H7 (cell line): ENCODE results near the gene SEC22A. TPM values are rescaled to one million over a fixed set of nuclear protein-coding genes. Genes with fewer than 3 reads are reported as not detected.
A peak's percentile ranks its signal among the peaks of the same experiment; 100 is the strongest.

Experiments
- DNase-seq: peaks from one replicate; pipeline ENCODE4 v3.0.0; 2012
- H3K27me3 ChIP-seq: 2 replicates; pipeline ENCODE4 v1.6.0; 2011; ENCODE audit warnings: mild to moderate bottlenecking, low read length; ENCODE audit not compliant: control insufficient read depth, insufficient read depth
- H3K36me3 ChIP-seq: replicated peaks from 2 replicates; pipeline ENCODE4 v1.5.1; 2011; ENCODE audit warnings: low read length; ENCODE audit not compliant: control insufficient read depth, insufficient read depth
- H3K4me3 ChIP-seq: 2 replicates; pipeline ENCODE4 v1.5.1; 2011; ENCODE audit warnings: low read depth, mild to moderate bottlenecking, control low read depth, low read length, moderate library complexity; ENCODE audit not compliant: insufficient read depth
- total RNA-seq: library from RNA; depleted of rRNA; stranded (reverse); fragments of >200 nt; shearing (Covaris generic); gene quantifications from 2 replicates; pipeline ENCODE4 v1.2.3, GENCODE V29; 2014; rRNA removed

The SEC22A gene, protein sequence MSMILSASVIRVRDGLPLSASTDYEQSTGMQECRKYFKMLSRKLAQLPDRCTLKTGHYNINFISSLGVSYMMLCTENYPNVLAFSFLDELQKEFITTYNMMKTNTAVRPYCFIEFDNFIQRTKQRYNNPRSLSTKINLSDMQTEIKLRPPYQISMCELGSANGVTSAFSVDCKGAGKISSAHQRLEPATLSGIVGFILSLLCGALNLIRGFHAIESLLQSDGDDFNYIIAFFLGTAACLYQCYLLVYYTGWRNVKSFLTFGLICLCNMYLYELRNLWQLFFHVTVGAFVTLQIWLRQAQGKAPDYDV
- 21.5 and 23.5 TPM in 2 replicates for total RNA-seq

DNA sequence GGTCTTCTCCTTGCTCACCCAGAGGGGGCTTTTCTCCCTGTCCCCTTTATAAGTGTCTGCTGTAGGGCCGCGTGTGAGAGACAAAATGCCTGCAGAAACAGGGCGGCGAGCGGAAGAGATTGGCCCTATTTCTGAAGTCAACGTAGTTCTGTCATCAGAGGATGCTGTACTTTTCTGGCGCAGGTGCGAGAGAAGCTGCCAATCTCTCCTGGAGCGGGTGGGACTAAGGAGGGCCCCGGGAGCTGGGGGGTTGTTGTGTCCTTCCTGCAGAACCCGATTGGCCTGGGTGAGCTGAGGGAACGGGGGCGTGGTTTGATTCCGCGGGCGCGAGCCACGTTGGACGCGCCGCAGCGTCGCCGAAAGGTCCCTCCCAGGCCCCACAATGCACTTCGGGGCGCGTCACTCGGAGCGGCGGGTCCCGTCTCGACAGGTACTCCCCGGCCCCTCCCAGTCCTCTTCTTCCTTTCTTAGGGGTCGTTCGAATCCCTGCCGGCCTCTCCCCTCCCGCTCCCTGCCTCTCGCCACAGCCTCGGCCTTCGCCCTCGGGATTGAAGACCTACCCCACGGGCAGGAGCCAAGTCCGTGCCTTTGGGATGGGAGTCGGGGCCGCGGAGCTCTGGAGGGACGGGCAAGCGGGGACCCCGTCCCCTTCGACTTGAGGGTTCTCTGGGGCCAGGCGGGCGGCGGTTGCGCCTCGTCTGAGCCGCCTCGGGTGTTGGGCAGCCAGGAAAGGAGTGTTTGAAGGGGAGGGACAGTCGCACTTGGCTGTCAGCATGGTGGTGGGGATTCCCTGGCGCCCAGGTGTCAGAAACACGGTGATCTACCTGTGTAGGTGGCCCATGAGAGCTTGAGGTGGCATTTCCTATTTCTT is at the start of gene SEC22A:
Gene SEC22A (plus strand): TSS at position 387 of the 871 bp plus-strand sequence. CDS start 7,275 bp downstream, outside the sequence.
- H3K36me3 ChIP-seq = no peaks in the 10 kb centered on the region
- DNase-seq = peak; percentile 94
- H3K27me3 ChIP-seq = no peaks in the 10 kb centered on the region
- peak within 1 kb of the TSS; percentile 85 for H3K4me3 ChIP-seq

DNA sequence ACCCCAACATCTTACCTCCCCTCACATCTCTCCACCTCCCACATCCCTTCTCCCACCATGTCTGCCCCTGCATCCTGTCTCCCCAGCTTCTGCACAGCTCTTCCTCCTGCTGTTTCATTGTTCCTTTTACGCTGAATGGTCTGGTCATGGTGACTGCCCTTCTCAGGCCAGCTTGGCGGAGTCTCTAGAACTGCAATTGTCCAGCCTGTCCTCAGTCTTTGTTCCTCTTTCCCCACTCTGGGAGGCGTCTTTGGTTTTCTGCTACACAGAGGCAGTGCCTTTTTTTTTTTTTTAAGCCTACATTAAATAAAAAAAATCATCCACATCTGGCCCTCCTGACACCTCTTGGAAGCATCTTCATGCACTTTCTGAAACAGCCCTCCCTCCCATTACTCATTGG is 49.1 kb upstream of the SEC22A start:
- peak; percentile 18 for DNase-seq
- Histone ChIP-seq H3K27me3 (no peaks in the 10 kb centered on the region), H3K36me3 (peaks cover 20% of the 10 kb centered on the region), H3K4me3 (no peak overlapping the region)

DNA sequence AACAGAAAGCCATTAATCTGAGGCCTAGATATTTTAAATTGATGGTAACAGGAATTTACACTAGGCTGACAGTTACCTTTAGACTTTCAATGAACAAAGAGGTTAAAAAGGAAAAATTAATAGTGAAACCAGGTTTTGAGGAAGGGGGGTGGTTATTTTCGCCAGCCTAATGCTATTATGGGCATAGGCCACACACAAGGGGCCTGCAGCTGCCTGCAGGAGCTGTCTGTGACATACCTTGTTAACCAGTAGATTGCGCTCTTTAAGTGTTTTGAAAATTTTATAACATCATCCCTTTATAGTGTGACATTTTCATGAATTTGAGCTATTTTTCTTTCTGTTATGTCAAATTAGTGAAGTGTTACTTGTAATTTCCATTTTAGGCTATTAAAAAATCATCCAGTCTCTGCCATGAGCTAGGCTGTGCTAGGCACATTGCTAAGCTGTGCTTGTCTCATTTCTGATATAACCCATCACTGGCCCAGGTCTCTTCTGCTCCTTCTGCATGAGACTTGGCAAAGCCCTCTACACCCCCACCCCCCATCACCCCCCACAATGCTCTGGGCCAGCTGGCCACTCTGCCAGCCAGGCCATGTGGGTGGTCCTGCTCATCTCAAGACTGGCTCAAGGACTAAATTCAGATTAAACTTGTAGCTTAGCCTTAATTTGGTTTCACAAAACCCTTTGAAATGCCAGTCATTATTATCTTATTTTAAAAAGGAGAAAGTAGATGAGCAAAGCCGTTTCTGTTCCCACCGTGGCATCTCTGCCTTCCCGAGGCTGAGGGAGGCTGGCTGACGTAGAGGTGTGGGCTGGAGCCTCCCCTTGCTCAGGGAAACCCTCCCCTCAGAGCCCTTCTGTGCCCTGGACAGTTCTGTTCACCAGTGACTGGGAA is 48.4 kb upstream of the SEC22A start:
- Histone ChIP-seq H3K27me3 (no peaks in the 10 kb centered on the region), H3K4me3 (no peak overlapping the region), H3K36me3 (peaks cover 17% of the 10 kb centered on the region)
- DNase-seq = peak; percentile 27

DNA sequence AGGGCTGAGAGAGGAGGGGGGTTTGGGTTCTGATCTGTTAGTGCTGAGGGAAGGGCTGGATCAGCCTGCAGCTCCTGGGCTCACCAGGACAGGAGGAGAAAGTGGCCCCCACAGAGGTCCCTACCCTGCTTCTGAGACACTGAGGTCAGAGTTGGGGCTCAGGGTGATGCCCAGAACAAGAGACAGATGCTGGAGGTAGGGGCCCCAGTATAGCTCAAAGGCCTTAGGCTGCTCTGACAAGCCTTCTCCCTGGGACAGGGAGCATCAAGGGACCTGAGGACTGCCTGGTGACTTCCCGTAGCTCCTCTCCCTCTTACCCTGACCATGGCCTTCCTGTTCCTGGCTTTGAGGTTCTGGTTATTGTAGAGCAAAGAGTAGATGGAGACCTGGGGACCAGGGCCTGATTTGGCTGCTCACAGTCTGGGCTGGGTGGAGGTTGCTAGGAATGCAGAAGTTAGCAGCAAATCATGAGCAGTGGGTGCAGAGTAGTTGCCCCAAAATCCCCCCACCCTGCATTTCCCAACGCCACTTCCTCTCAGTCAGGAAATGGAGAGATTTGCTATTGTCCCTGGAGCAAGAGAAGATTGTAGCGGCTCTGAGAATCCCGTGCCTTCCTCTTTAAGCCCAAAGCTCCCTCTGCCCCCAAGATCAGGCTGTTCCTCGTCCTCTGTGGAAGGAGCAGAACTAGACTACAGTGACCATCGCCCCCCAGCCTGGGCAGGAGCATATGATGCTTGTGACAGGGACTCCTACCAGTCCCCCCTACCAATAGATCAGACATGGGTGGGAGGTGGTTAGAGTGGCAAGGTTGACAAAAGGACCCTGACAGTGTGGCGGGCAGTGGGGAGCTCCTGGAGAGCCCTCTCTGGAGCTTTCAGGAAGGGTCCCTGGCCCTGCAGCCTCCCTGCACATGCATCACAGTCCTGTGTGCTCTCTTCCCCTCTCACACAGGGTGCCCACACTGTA is 47.4 kb upstream of the SEC22A start:
- peak; percentile 10 for DNase-seq

DNA sequence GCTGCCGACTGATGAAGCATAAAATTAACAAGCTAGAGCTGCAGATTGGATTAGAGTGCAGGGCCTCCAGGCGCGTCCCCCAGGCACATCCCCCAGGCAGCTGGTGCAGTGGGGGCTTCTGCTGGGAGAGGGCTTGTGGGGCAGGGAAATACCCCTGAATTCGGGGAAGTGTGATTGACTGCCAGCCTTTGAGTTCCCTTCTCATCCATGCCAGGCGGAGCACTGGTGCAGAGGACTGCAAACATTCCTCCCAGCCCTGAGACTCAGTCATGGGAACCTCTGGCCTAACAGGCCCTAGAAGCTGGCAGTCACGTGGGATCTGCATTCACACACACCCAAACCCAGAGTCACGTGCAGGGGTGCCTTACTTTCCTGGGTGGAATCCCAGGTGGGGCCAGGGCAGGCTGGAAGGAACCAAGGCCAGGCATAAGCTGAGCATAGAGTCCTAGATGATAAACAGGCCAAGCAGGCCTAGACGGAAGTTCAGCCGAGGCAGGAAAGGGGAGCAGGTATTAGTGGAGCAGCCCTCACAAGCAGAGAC is 46.2 kb upstream of the SEC22A start:
- peaks cover 19% of the 10 kb centered on the region for H3K36me3 ChIP-seq
- H3K27me3 ChIP-seq = no peaks in the 10 kb centered on the region
- no peak overlapping the region for H3K4me3 ChIP-seq
- no peak for DNase-seq

More for the DNA sequence above, 47.4 kb upstream of the SEC22A start:
- no peak overlapping the region for H3K4me3 ChIP-seq
- H3K36me3 ChIP-seq = peaks cover 17% of the 10 kb centered on the region
- no peaks in the 10 kb centered on the region for H3K27me3 ChIP-seq

DNA sequence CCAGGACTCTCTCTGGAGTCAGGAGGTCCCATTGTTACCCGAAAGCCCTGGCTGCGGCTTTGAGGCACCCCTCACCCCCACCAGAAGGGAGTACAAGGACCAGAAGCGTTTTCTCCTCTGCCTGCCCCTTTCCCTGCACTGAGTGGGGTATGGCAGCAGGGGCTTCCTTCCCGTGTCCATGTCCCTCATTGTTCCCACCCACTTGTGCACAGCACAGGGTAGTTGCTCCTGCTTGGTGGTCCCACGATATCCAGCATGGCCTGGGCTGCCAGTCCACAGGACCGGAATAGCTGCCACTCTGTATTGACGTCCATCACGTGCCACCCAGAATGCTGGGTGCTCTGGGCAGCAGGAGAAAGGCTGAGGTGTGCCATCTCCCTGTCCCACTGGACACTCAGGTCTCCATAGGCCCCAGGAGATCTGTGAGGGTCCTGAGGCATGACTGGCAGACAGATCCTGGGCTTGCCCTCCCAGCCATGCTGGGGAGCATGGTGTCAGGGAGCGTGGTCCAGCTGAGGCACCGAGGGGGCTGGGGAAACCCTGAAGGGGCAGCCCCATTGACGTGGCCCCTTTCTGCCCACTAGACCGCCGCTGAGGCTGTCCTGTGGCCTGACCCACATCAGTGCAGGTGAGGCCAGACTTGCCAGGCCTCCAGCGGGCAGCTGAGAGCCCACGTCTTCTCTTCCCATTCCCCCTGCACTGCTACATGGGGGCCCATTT is 45.3 kb upstream of the SEC22A start:
- Histone ChIP-seq H3K27me3 (no peaks in the 10 kb centered on the region), H3K36me3 (peaks cover 22% of the 10 kb centered on the region), H3K4me3 (no peak overlapping the region)
- no peak for DNase-seq

DNA sequence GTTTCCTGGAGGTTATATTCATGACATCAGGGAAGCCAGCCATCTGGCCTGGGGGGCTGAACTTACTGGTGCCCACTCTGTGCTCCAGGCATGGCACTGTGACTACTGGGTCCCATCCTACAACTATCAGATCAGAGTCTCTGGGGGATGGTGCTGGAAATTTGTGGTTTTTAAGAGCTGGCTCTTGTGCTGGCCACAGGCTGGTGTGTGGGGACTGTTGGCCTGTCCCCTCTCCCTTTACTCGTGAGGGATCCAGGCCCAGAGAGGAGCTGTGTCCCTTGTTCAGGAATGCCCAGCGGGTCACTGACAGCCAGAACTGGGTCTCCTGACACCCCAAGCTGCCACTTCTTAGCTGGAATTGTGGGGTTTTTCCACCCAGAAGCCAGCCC is 44.5 kb upstream of the SEC22A start:
- Histone ChIP-seq H3K27me3 (no peaks in the 10 kb centered on the region), H3K36me3 (peaks cover 23% of the 10 kb centered on the region), H3K4me3 (no peak overlapping the region)
- DNase-seq = no peak

DNA sequence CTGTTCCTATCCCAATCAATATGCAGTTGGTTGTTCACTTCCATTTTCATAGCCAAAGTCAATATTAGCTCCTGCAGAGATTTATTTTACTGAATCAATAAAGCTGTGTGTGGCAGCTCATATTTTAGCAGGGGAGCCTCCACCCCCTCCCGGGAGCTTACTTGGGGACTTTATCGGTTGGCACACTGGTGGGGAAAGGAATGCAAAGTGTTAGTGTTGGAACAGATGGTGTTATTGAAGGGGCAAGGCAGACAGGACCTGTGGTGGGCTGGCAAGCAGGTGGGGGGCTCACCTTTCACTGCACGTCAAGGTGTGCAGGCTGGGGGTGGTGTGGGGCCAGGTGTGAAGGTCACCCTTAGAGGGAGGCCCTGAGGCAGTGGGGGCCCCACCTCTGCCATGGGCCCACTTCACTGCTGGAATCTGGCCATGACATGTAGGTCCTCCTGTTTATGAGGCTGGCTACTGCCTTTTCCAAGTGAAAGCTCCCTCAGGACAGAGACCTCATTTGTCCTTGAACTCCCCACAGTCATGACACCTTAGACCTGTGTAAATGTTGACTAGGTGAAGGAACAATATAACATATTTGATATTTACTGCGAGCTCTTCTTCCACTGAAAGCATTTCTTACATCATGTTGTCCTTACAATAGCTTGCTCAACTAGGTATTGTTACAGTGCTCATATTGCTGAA is 44.0 kb upstream of the SEC22A start:
- no peak overlapping the region for H3K4me3 ChIP-seq
- no peak for DNase-seq
- peaks cover 23% of the 10 kb centered on the region for H3K36me3 ChIP-seq
- no peaks in the 10 kb centered on the region for H3K27me3 ChIP-seq

DNA sequence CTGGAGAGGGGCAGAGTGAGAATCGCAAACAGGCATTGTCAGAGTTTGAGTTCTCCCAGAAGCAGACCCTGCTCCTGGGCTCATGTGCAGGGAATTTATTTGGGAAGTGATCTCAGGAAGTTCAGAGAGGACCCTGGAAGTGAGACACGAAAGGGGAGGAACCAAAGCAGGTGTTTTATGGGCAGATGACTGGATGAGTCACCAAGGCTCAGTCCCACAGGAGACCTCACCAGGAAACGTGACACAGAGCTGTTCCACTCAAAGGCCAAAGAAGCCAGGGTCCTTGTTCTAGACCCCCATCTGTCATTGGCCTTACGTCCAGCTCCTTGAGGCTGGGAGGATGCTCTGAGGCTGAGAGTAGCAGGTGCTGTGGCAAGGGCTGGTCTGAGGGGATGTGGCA is 43.4 kb upstream of the SEC22A start:
- Histone ChIP-seq H3K4me3 (no peak overlapping the region), H3K36me3 (peaks cover 25% of the 10 kb centered on the region), H3K27me3 (no peaks in the 10 kb centered on the region)
- DNase-seq = no peak

DNA sequence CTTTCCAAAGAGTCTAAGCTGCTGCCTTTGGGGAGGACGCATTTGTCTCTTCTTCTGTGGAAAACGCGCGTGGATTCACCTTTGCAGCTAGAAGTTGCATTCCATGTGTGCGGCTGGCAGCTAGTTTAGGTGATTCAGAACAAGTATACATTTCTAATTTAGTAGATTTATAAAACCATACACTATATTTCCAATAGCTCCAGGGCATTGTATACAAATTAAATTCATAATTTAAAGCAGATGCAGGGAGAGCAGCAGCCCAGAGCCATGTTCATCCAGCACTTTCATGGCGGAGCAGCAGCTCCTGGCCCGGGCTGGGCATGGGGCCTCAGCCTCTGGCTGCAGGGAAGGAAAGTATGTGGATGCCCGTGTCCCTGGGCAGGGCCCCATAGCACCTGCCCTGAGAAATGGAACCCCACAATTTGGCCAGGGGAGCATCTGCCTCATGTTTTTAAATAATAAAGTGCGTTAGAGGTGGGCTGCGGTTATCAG is 42.8 kb upstream of the SEC22A start:
- H3K4me3 ChIP-seq = no peak overlapping the region
- peaks cover 25% of the 10 kb centered on the region for H3K36me3 ChIP-seq
- no peaks in the 10 kb centered on the region for H3K27me3 ChIP-seq
- DNase-seq = no peak

DNA sequence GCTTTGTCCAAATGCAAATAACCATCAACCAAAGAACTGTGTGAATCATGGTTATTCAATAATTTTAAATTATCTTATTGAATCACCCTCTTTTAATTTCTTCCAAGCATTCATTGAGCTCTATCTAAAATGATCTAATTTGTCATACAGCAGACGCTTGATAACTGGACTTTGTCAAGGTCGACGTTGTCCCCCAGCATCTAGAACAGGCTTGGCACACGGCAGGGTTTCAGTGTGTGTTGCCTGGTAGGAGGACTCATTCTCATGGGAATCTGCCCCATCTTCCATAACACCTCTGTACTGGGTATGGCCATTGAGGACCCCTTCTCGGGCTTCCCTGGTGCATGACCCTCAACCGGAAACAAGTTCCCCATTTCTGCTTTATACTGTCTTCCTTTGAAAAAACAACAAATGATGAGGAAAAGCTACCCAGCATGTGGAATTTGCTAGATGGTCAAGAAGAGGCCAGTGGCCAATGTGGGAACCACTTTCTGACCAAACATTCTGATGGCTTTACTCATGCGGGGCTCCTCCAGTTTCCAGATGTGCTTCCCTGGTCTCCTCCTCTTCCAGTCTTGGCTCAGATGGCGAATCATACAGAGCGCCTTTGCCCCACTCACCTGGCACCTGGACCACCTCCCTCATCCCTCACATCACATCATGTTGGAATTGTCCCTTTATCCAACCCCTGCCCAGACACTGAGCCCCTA is 41.7 kb upstream of the SEC22A start:
- DNase-seq = no peak
- Histone ChIP-seq H3K36me3 (peaks cover 27% of the 10 kb centered on the region), H3K4me3 (no peak overlapping the region), H3K27me3 (no peaks in the 10 kb centered on the region)

DNA sequence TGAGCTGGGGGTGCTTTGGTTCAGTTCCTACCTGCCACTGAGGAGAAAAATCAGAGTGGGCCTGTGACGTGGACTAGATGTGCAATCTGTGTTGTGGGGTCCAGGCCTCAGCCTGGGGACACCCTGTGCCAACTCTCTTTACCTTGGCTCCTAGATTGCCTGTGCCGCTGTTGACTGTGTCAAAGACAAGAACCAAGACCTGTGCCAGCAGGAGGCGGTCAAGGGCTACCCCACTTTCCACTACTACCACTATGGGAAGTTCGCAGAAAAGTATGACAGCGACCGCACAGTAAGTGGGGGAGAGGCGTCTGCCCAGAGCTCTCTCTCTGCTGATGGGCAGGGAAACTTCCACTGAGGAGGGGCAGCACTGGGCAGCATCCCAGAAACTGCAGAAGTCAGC is 40.6 kb upstream of the SEC22A start:
- Histone ChIP-seq H3K27me3 (no peaks in the 10 kb centered on the region), H3K4me3 (no peak overlapping the region), H3K36me3 (peaks cover 18% of the 10 kb centered on the region)
- peak; percentile 74 for DNase-seq
